Measurements from ENCODE around the gene TBC1D14.

GRCh38 chr4:7000421-7001176 is 91.0 kb downstream of the TBC1D14 start:
- TF ChIP-seq CTCF (IDR thresholded peaks at IDR 0.05), result no peak
- no peak for TF ChIP-seq POLR2A (IDR thresholded peaks at IDR 0.05)

Data from testis (tissue), 2 donors.